Neural crest cell (in vitro differentiated cells): ENCODE results near the gene ANKRD13C. TPM values are rescaled to one million over a fixed set of nuclear protein-coding genes. Genes with fewer than 3 reads are reported as not detected.
"Not testable (repeated sequence)": the region's sequence is repeated elsewhere in the genome, so short reads cannot be mapped to it uniquely, and the experiment has no call there.

Experiments used
- DNase-seq: peaks from one replicate; pipeline ENCODE4 v3.0.0; 2021; ENCODE audit warnings: low read depth, mixed read lengths, low spot score
- H3K27ac Mint-ChIP-seq: one replicate; pipeline ENCODE4 v1.8.0; 2021; ENCODE audit warnings: mild to moderate bottlenecking, mixed read lengths; ENCODE audit not compliant: unreplicated experiment
- H3K27me3 Mint-ChIP-seq: 2 replicates; pipeline ENCODE4 v1.8.0; 2021; ENCODE audit warnings: low read depth, mild to moderate bottlenecking, mixed read lengths
- H3K36me3 Mint-ChIP-seq: 2 replicates; pipeline ENCODE4 v1.8.0; 2021; ENCODE audit warnings: low read depth, mild to moderate bottlenecking, mixed read lengths
- H3K4me1 Mint-ChIP-seq: 2 replicates; pipeline ENCODE4 v1.8.0; 2021; ENCODE audit warnings: mixed read lengths
- H3K4me3 Mint-ChIP-seq: one replicate; pipeline ENCODE4 v1.8.0; 2021; ENCODE audit warnings: mild to moderate bottlenecking, mixed read lengths
- H3K9me3 Mint-ChIP-seq: 2 replicates; pipeline ENCODE4 v1.8.0; 2021; ENCODE audit warnings: mixed read lengths
- CTCF ChIP-seq: fragments of 200-600 bp; sonication (generic); conservative IDR thresholded peaks from 2 replicates; pipeline ENCODE4 v1.5.0; 2021; ENCODE audit warnings: antibody characterized with exemption, mild to moderate bottlenecking
- total RNA-seq: library from RNA; stranded (reverse); gene quantifications from 2 replicates; pipeline ENCODE4 v1.2.1, GENCODE V29; 2021

Gene ANKRD13C
- total RNA-seq, 1 donor from 2014 or later, result 21.5 TPM

GRCh38 chr1:70383483-70383882, 29.0 kb upstream of the ANKRD13C start:
- no peak for TF ChIP-seq CTCF
- no peaks in the 10 kb centered on the region for H3K9me3 Mint-ChIP-seq
- H3K4me1 Mint-ChIP-seq, result peaks cover 4% of the 10 kb centered on the region
- no peak overlapping the region for H3K27ac Mint-ChIP-seq
- no peaks in the 10 kb centered on the region for H3K27me3 Mint-ChIP-seq
- no peak for DNase-seq
- H3K4me3 Mint-ChIP-seq, result no peak overlapping the region
- no peaks in the 10 kb centered on the region for H3K36me3 Mint-ChIP-seq

- H3K4me3 Mint-ChIP-seq, result no peak overlapping the region
- no peak for DNase-seq
- H3K27me3 Mint-ChIP-seq, result no peaks in the 10 kb centered on the region
- no peak for TF ChIP-seq CTCF
- no peak overlapping the region for H3K27ac Mint-ChIP-seq
- H3K9me3 Mint-ChIP-seq, result no peaks in the 10 kb centered on the region
- H3K4me1 Mint-ChIP-seq, result peaks cover 4% of the 10 kb centered on the region
- H3K36me3 Mint-ChIP-seq, result no peaks in the 10 kb centered on the region
Measured at GRCh38 chr1:70382682-70383081, 28.2 kb upstream of the ANKRD13C start.

GRCh38 chr1:70376196-70376595, 21.7 kb upstream of the ANKRD13C start:
- no peak overlapping the region for H3K27ac Mint-ChIP-seq

GRCh38 chr1:70373580-70373979, 19.1 kb upstream of the ANKRD13C start:
- not testable (repeated sequence) for H3K4me1 Mint-ChIP-seq, H3K36me3 Mint-ChIP-seq, H3K4me3 Mint-ChIP-seq, DNase-seq, H3K27me3 Mint-ChIP-seq, H3K9me3 Mint-ChIP-seq, H3K27ac Mint-ChIP-seq

More at GRCh38 chr1:70376196-70376595, 21.7 kb upstream of the ANKRD13C start:
- H3K4me1 Mint-ChIP-seq, result peaks cover 4% of the 10 kb centered on the region
- TF ChIP-seq CTCF, result no peak
- H3K36me3 Mint-ChIP-seq, result no peaks in the 10 kb centered on the region
- H3K27me3 Mint-ChIP-seq, result no peaks in the 10 kb centered on the region
- H3K4me3 Mint-ChIP-seq, result no peak overlapping the region
- DNase-seq, result no peak
- H3K9me3 Mint-ChIP-seq, result no peaks in the 10 kb centered on the region

GRCh38 chr1:70372426-70372825, 17.9 kb upstream of the ANKRD13C start:
- no peak overlapping the region for H3K27ac Mint-ChIP-seq
- DNase-seq, result no peak
- no peaks in the 10 kb centered on the region for H3K27me3 Mint-ChIP-seq
- peaks cover 4% of the 10 kb centered on the region for H3K36me3 Mint-ChIP-seq
- H3K4me1 Mint-ChIP-seq, result no peaks in the 10 kb centered on the region
- H3K4me3 Mint-ChIP-seq, result no peak overlapping the region
- no peaks in the 10 kb centered on the region for H3K9me3 Mint-ChIP-seq
- TF ChIP-seq CTCF, result no peak

GRCh38 chr1:70371586-70371985, 17.1 kb upstream of the ANKRD13C start:
- not testable (repeated sequence) for H3K4me3 Mint-ChIP-seq, H3K9me3 Mint-ChIP-seq, DNase-seq, H3K27me3 Mint-ChIP-seq, H3K4me1 Mint-ChIP-seq, H3K27ac Mint-ChIP-seq, H3K36me3 Mint-ChIP-seq

- not testable (repeated sequence) for H3K4me3 Mint-ChIP-seq, H3K36me3 Mint-ChIP-seq, H3K27me3 Mint-ChIP-seq, H3K4me1 Mint-ChIP-seq, H3K9me3 Mint-ChIP-seq, DNase-seq, H3K27ac Mint-ChIP-seq
Measured at GRCh38 chr1:70367397-70367796, 12.9 kb upstream of the ANKRD13C start.

GRCh38 chr1:70366997-70367396, 12.5 kb upstream of the ANKRD13C start:
- not testable (repeated sequence) for H3K27me3 Mint-ChIP-seq, H3K4me3 Mint-ChIP-seq, DNase-seq, H3K36me3 Mint-ChIP-seq, H3K9me3 Mint-ChIP-seq
- H3K27ac Mint-ChIP-seq, result peak overlapping the region; percentile 39
- H3K4me1 Mint-ChIP-seq, result peaks cover 14% of the 10 kb centered on the region

- not testable (repeated sequence) for H3K4me3 Mint-ChIP-seq, H3K9me3 Mint-ChIP-seq, H3K36me3 Mint-ChIP-seq, H3K27me3 Mint-ChIP-seq, H3K27ac Mint-ChIP-seq, DNase-seq
- peaks cover 19% of the 10 kb centered on the region for H3K4me1 Mint-ChIP-seq
Measured at GRCh38 chr1:70366425-70366952, 12.0 kb upstream of the ANKRD13C start.
